Fibroblast of lung (primary cell): ENCODE results near the gene FAM135A. TPM values are rescaled to one million over a fixed set of nuclear protein-coding genes. Genes with fewer than 3 reads are reported as not detected.
A peak's percentile ranks its signal among the peaks of the same experiment; 100 is the strongest.

Source experiments
- DNase-seq, 2 donors: peaks; one replicate each; pipeline versions ENCODE4 v3.0.0 to v3.0.0-alpha.2; 2010; ENCODE audit warnings: low read depth in 2 of 2
- H2AFZ ChIP-seq: 2 replicates; pipeline ENCODE4 v1.5.1; 2012; ENCODE audit warnings: low read length, control low read depth, inconsistent platforms
- H3K27ac ChIP-seq: 2 replicates; pipeline ENCODE4 v1.5.1; 2011; ENCODE audit warnings: low read length, control low read depth; ENCODE audit not compliant: insufficient read depth
- H3K27me3 ChIP-seq: 2 replicates; pipeline ENCODE4 v1.5.1; 2011; ENCODE audit warnings: mild to moderate bottlenecking, low read length; ENCODE audit not compliant: control insufficient read depth, insufficient read depth
- H3K36me3 ChIP-seq: 2 replicates; pipeline ENCODE4 v1.5.1; 2011; ENCODE audit warnings: low read length; ENCODE audit not compliant: control insufficient read depth, insufficient read depth
- H3K4me1 ChIP-seq: 2 replicates; pipeline ENCODE4 v1.5.1; 2011; ENCODE audit warnings: low read length; ENCODE audit not compliant: control insufficient read depth, insufficient read depth; ENCODE audit errors: extremely low read depth
- H3K4me2 ChIP-seq: 2 replicates; pipeline ENCODE4 v1.5.1; 2011; ENCODE audit warnings: low read length, control low read depth; ENCODE audit not compliant: insufficient read depth; ENCODE audit errors: extremely low read depth
- H3K4me3 ChIP-seq, 4 experiments: fragments of 200-600 bp in 1 of 4; sonication (generic) in 1 of 4; replicated peaks in 1 of 4; 2 replicates each; pipeline ENCODE4 v1.5.1; 2011 to 2016; ENCODE audit warnings: low read length in 4 of 4, low read depth in 3 of 4, mild to moderate bottlenecking in 3 of 4, control low read depth in 2 of 4, inconsistent platforms in 1 of 4, mixed read lengths in 1 of 4; ENCODE audit not compliant: insufficient read depth in 1 of 4; ENCODE audit errors: control extremely low read depth in 1 of 4
- H3K79me2 ChIP-seq: 2 replicates; pipeline ENCODE4 v1.5.1; 2012; ENCODE audit warnings: mild to moderate bottlenecking, low read length, inconsistent platforms; ENCODE audit not compliant: control insufficient read depth, insufficient read depth
- H3K9ac ChIP-seq: 2 replicates; pipeline ENCODE4 v1.5.1; 2011; ENCODE audit warnings: mild to moderate bottlenecking, low read length, control low read depth; ENCODE audit not compliant: insufficient read depth
- H3K9me3 ChIP-seq: 2 replicates; pipeline ENCODE4 v1.5.1; 2012; ENCODE audit warnings: low read depth, low read length; ENCODE audit not compliant: control insufficient read depth, insufficient read depth
- H4K20me1 ChIP-seq: 2 replicates; pipeline ENCODE4 v1.5.1; 2011; ENCODE audit warnings: low read length; ENCODE audit not compliant: control insufficient read depth, insufficient read depth; ENCODE audit errors: extremely low read depth
- CTCF ChIP-seq, 2 donors: IDR thresholded peaks in 1 of 2; conservative IDR thresholded peaks in 1 of 2; 1 replicate in 1 of 2; 2 replicates in 1 of 2; pipeline ENCODE4 v1.5.1; 2011 to 2012; ENCODE audit warnings: low read length in 2 of 2, control low read depth in 1 of 2, inconsistent platforms in 1 of 2, low read depth in 1 of 2, mild to moderate bottlenecking in 1 of 2
- EZH2 ChIP-seq: IDR thresholded peaks from 2 replicates; pipeline ENCODE4 v1.5.1; 2012; ENCODE audit warnings: low read length, control low read depth, mild to moderate bottlenecking; ENCODE audit errors: missing control alignments
- polyA plus RNA-seq, 2 donors: library from polyadenylated mRNA; depleted of rRNA in 1 of 2; stranded (reverse) in 1 of 2; unstranded in 1 of 2; fragments of >200 nt; gene quantifications; 2 replicates each; pipeline ENCODE4 v1.2.1, GENCODE V29; 2011 to 2012; ENCODE audit warnings: missing spikeins in 1 of 2
- total RNA-seq: library from RNA; depleted of rRNA; stranded (reverse); fragments of >200 nt; gene quantifications from 2 replicates; pipeline ENCODE4 v1.2.1, GENCODE V29; 2014

The FAM135A gene
- total and polyA plus RNA-seq, 2 donors (not counting 1 experiment from before 2014, with no cell fraction given) = 7.1 to 10.2 TPM

GRCh38 chr6:70563530-70563929, 150.2 kb downstream of the FAM135A start:
- Histone ChIP-seq H3K27ac (no peak overlapping the region), H3K9ac (no peak overlapping the region), H3K4me1 (no peaks in the 10 kb centered on the region), H3K36me3 (no peaks in the 10 kb centered on the region), H3K9me3 (no peaks in the 10 kb centered on the region), H2AFZ (no peak overlapping the region), H3K4me2 (no peak overlapping the region), H3K27me3 (no peaks in the 10 kb centered on the region), H4K20me1 (no peaks in the 10 kb centered on the region), H3K79me2 (peaks cover 4% of the 10 kb centered on the region), H3K4me3 (no peak overlapping the region)
- TF ChIP-seq CTCF (conservative IDR thresholded peaks at IDR 0.05 in 1 of 2, IDR thresholded peaks at IDR 0.05 in 1 of 2; ENCODE audit: low read depth in 1 of 2, low read length in 2 of 2) (no peak), EZH2 (no peak)
- peak in 1 of 2 donors; percentile 15 for DNase-seq

GRCh38 chr6:70566751-70567382, 153.6 kb downstream of the FAM135A start, which contains the start of gene SDHAF4:
TSS of gene SDHAF4 (plus strand) at chr6:70566930. CDS start at chr6:70566941, 11 bp downstream.
- Histone ChIP-seq H3K4me1 (no peaks in the 10 kb centered on the region), H3K4me3 (peak within 1 kb of the TSS; percentile 64 to 96 (median 79)), H3K36me3 (no peaks in the 10 kb centered on the region), H2AFZ (peak within 1 kb of the TSS; percentile 99), H3K79me2 (peaks cover 4% of the 10 kb centered on the region), H3K9me3 (no peaks in the 10 kb centered on the region), H3K4me2 (peak within 1 kb of the TSS; percentile 85), H3K9ac (peak within 1 kb of the TSS; percentile 73), H3K27ac (peak within 1 kb of the TSS; percentile 82), H4K20me1 (no peaks in the 10 kb centered on the region), H3K27me3 (no peaks in the 10 kb centered on the region)
- peak; percentile 75 to 85 for DNase-seq
- TF ChIP-seq EZH2 (no peak), CTCF (conservative IDR thresholded peaks at IDR 0.05 in 1 of 2, IDR thresholded peaks at IDR 0.05 in 1 of 2; ENCODE audit: low read depth in 1 of 2, low read length in 2 of 2) (no peak)

GRCh38 chr6:70574643-70575042, 161.3 kb downstream of the FAM135A start:
- TF ChIP-seq CTCF (conservative IDR thresholded peaks at IDR 0.05 in 1 of 2, IDR thresholded peaks at IDR 0.05 in 1 of 2; ENCODE audit: low read depth in 1 of 2, low read length in 2 of 2) = no peak
- no peak for TF ChIP-seq EZH2
- no peaks in the 10 kb centered on the region for H4K20me1 ChIP-seq
- H3K36me3 ChIP-seq = peaks cover 2% of the 10 kb centered on the region
- no peaks in the 10 kb centered on the region for H3K9me3 ChIP-seq
- H3K79me2 ChIP-seq = no peaks in the 10 kb centered on the region
- no peak overlapping the region for H3K9ac ChIP-seq
- no peaks in the 10 kb centered on the region for H3K27me3 ChIP-seq
- H3K4me1 ChIP-seq = no peaks in the 10 kb centered on the region
- no peak overlapping the region for H3K4me3 ChIP-seq
- no peak for DNase-seq
- H3K27ac ChIP-seq = no peak overlapping the region
- H3K4me2 ChIP-seq = no peak overlapping the region
- H2AFZ ChIP-seq = no peak overlapping the region
